Measurements from ENCODE around the gene TNFSF9. TPM values are rescaled to one million over a fixed set of nuclear protein-coding genes. Genes with fewer than 3 reads are reported as not detected.

The TNFSF9 gene
- total and polyA plus RNA-seq, 2 of the 8 experiments (the other 6 are each of a cell fraction or from before 2014, with no cell fraction given): 1.7 to 4.4 TPM

GRCh38 chr19:6514089-6514488, 16.7 kb upstream of the TNFSF9 start:
- 92% methylated on average over 9 of the region's 9 CpGs; no CpG with 5 or more reads in 1 of the 2 experiments for WGBS, 2 experiments (ENCODE audit: extremely low coverage in 1 of 2, insufficient coverage in 1 of 2, insufficient read length in 1 of 2, insufficient replicate concordance in 2 of 2, low coverage in 1 of 2, low lambda C conversion rate in 2 of 2, missing lambda C conversion rate in 1 of 2)
- Histone ChIP-seq H3K4me1 (replicated peaks in 1 of 4; ENCODE audit: control insufficient read depth in 3 of 4, insufficient read depth in 4 of 4, low read length in 3 of 4) (peaks cover 0 to 4% (median 1%) of the 10 kb centered on the region in 4 experiments; a peak in 2 of 7 replicates), H3K14ac (ENCODE audit: insufficient read length) (no peak overlapping the region), H2AFZ (ENCODE audit: low read length) (no peak overlapping the region), H4K91ac (replicated peaks; ENCODE audit: insufficient read length, low read length) (no peak overlapping the region), H3K56ac (replicated peaks; ENCODE audit: insufficient read length, low read depth, low read length) (no peak overlapping the region), H3K4me2 (ENCODE audit: insufficient read depth in 1 of 2, low read depth in 2 of 2, low read length in 2 of 2) (no peak overlapping the region), H3K36me3 (ENCODE audit: control insufficient read depth in 2 of 4, insufficient read depth in 4 of 4, low read length in 3 of 4) (no peaks in the 10 kb centered on the region), H3K79me2 (ENCODE audit: control insufficient read depth in 1 of 2, insufficient read depth in 2 of 2, low read length in 2 of 2) (no peaks in the 10 kb centered on the region), H3K4ac (replicated peaks; ENCODE audit: insufficient read length, low read depth, low read length) (no peak overlapping the region), H2AK5ac (ENCODE audit: low read depth, low read length) (no peak overlapping the region), H3K79me1 (ENCODE audit: low read depth, low read length) (no peaks in the 10 kb centered on the region), H4K20me1 (replicated peaks in 1 of 2; ENCODE audit: control insufficient read depth in 1 of 2, insufficient read depth in 2 of 2, low read length in 2 of 2) (peaks cover 0 to 3% of the 10 kb centered on the region in 2 experiments), H3K18ac (ENCODE audit: extremely low read depth, low read length) (no peak overlapping the region), H3K4me3 (ENCODE audit: extremely low read depth in 1 of 4, insufficient read depth in 2 of 4, low read depth in 3 of 4, low read length in 4 of 4) (no peak overlapping the region), H2BK120ac (replicated peaks; ENCODE audit: low read depth, low read length) (no peak overlapping the region), H3K27ac (ENCODE audit: low read depth, low read length) (no peak overlapping the region), H2BK15ac (ENCODE audit: low read length) (no peak overlapping the region), H3K27me3 (replicated peaks in 1 of 4; ENCODE audit: control insufficient read depth in 3 of 4, extremely low read depth in 1 of 4, insufficient read depth in 3 of 4, low read length in 3 of 4) (peaks cover 0 to 2% (median 0%) of the 10 kb centered on the region in 4 experiments; a peak in 1 of 7 replicates), H2BK5ac (ENCODE audit: low read depth, low read length) (no peak overlapping the region), H4K5ac (ENCODE audit: insufficient read length, low read depth, low read length) (no peak overlapping the region), H3K9ac (replicated peaks in 1 of 4; ENCODE audit: extremely low read depth in 1 of 4, low read depth in 3 of 4, low read length in 3 of 4) (no peak overlapping the region), H2BK20ac (ENCODE audit: low read length) (no peak overlapping the region), H4K8ac (ENCODE audit: extremely low read depth, insufficient read depth, low read length) (no peak overlapping the region), H3K9me3 (ENCODE audit: insufficient read depth in 2 of 2, low read depth in 1 of 2, low read length in 1 of 2) (no peaks in the 10 kb centered on the region), H3K23ac (ENCODE audit: insufficient read length) (no peak overlapping the region), H2BK12ac (ENCODE audit: low read depth, low read length) (no peak overlapping the region), H3K23me2 (ENCODE audit: low read depth, low read length) (peaks cover 12% of the 10 kb centered on the region; the same call in 1 of the 2 replicates)
- TF ChIP-seq NANOG (IDR thresholded peaks at IDR 0.05; ENCODE audit: insufficient read depth, low read depth, low read length, poor library complexity, severe bottlenecking): no peak
- no peak for TF ChIP-seq SIRT6 (IDR thresholded peaks at IDR 0.05; ENCODE audit: low read length)
- no peak for TF ChIP-seq TAF7 (optimal IDR thresholded peaks at IDR 0.05; ENCODE audit: borderline replicate concordance, low read depth, low read length)
- TF ChIP-seq JUN (IDR thresholded peaks at IDR 0.05; ENCODE audit: low read depth, low read length): no peak
- no peak for TF ChIP-seq CTCF (IDR thresholded peaks at IDR 0.05; ENCODE audit: control extremely low read depth in 1 of 3, insufficient read depth in 1 of 3, low read depth in 1 of 3, low read length in 3 of 3)
- no peak for TF ChIP-seq CHD1 (IDR thresholded peaks at IDR 0.05; ENCODE audit: low read depth, low read length)
- no peak for TF ChIP-seq FOSL1 (IDR thresholded peaks at IDR 0.05; ENCODE audit: insufficient read depth, low read depth, low read length)
- TF ChIP-seq GTF2F1 (IDR thresholded peaks at IDR 0.05; ENCODE audit: borderline replicate concordance, low read depth, low read length): no peak
- ChIA-PET POLR2A (ENCODE audit: partially characterized antibody) (no interaction called here), CTCF (ENCODE audit: partially characterized antibody) (no interaction called here)
- DNase-seq (ENCODE audit: low read depth in 1 of 2, low spot score in 2 of 2): no peak
- FAIRE-seq: no peak

Measured in H1 (cell line).